K562 (cell line): ENCODE data around the gene SIRT2. TPM values are rescaled to one million over a fixed set of nuclear protein-coding genes. Genes with fewer than 3 reads are reported as not detected.
A peak's percentile ranks its signal among the peaks of the same experiment; 100 is the strongest.

Source experiments
- CBFA2T2 ChIP-seq: fragments of 450-650 bp; conservative IDR thresholded peaks from 2 replicates; pipeline ENCODE4 v1.6.1; 2017; ENCODE audit warnings: mild to moderate bottlenecking
- CBFA2T3 ChIP-seq: fragments of 450-650 bp; IDR thresholded peaks from 2 replicates; pipeline ENCODE4 v1.6.1; 2017
- ERF ChIP-seq: fragments of 450-650 bp; formaldehyde crosslinking; IDR thresholded peaks from 2 replicates; pipeline ENCODE4 v1.4.0; 2020; ENCODE audit warnings: mild to moderate bottlenecking, mixed read lengths
- FOXM1 ChIP-seq, 2 experiments: fragments of 450-650 bp in 1 of 2; sonication (generic) in 1 of 2; formaldehyde crosslinking in 1 of 2; IDR thresholded peaks; 2 replicates each; pipeline versions ENCODE4 v1.6.1 to v1.9.0; 2017 to 2022; ENCODE audit warnings: low read depth in 2 of 2, mild to moderate bottlenecking in 2 of 2, missing genetic modification reagents in 1 of 2, moderate library complexity in 1 of 2
- FOXO4 ChIP-seq: fragments of 450-650 bp; formaldehyde crosslinking; IDR thresholded peaks from 2 replicates; pipeline ENCODE4 v1.4.0; 2020; ENCODE audit warnings: mild to moderate bottlenecking, moderate library complexity
- HMG20A ChIP-seq: fragments of 450-650 bp; formaldehyde crosslinking; conservative IDR thresholded peaks from 2 replicates; pipeline ENCODE4 v1.4.0; 2020; ENCODE audit warnings: mild to moderate bottlenecking, mixed read lengths
- ILF3 ChIP-seq: fragments of 450-650 bp; IDR thresholded peaks from 2 replicates; pipeline ENCODE4 v1.6.1; 2018; ENCODE audit warnings: antibody characterized with exemption, mild to moderate bottlenecking, moderate library complexity, borderline replicate concordance
- KAT7 ChIP-seq: sonication (generic); formaldehyde crosslinking; IDR thresholded peaks from 2 replicates; pipeline ENCODE4 v1.8.0; 2022; ENCODE audit warnings: missing genetic modification reagents, mild to moderate bottlenecking, borderline replicate concordance
- MAFK ChIP-seq: IDR thresholded peaks from 2 replicates; pipeline ENCODE4 v1.6.1; 2011; ENCODE audit warnings: low read length, improper control_type of control experiment
- MTA3 ChIP-seq: fragments of 450-650 bp; formaldehyde crosslinking; IDR thresholded peaks from 2 replicates; pipeline ENCODE4 v1.6.1; 2017; ENCODE audit warnings: mild to moderate bottlenecking, borderline replicate concordance
- NFRKB ChIP-seq: fragments of 450-650 bp; IDR thresholded peaks from 2 replicates; pipeline ENCODE4 v1.6.1; 2016; ENCODE audit warnings: low read depth
- NRF1 ChIP-seq, 2 experiments: fragments of 450-650 bp; IDR thresholded peaks in 1 of 2; conservative IDR thresholded peaks in 1 of 2; 2 replicates each; pipeline ENCODE4 v1.6.1; 2014; ENCODE audit warnings: mild to moderate bottlenecking in 2 of 2
- POLR2A ChIP-seq: fragments of 450-650 bp; conservative IDR thresholded peaks from 2 replicates; pipeline ENCODE4 v1.6.1; 2016
- POLR3G ChIP-seq: IDR thresholded peaks from 2 replicates; pipeline ENCODE4 v1.6.1; 2011; ENCODE audit not compliant: insufficient read length, insufficient replicate concordance; ENCODE audit errors: extremely low read depth
- RBFOX2 ChIP-seq: fragments of 200-400 bp; formaldehyde crosslinking; IDR thresholded peaks from 2 replicates; pipeline ENCODE4 v1.6.1; 2017; ENCODE audit warnings: low read depth, mild to moderate bottlenecking, low read length, moderate library complexity
- RNF2 ChIP-seq: sonication (generic); IDR thresholded peaks from 2 replicates; pipeline ENCODE4 v1.6.1; 2016
- SMAD4 ChIP-seq: fragments of 250-450 bp; sonication (Bioruptor Pico); conservative IDR thresholded peaks from 2 replicates; pipeline ENCODE4 v1.8.0; 2021; ENCODE audit warnings: inconsistent platforms, mild to moderate bottlenecking, moderate library complexity
- SMARCC2 ChIP-seq: fragments of 450-650 bp; IDR thresholded peaks from 2 replicates; pipeline ENCODE4 v1.6.1; 2017; ENCODE audit warnings: antibody characterized with exemption, moderate library complexity, mild to moderate bottlenecking, low read depth
- STAT6 ChIP-seq: sonication (generic); formaldehyde crosslinking; IDR thresholded peaks from 2 replicates; pipeline ENCODE4 v1.8.1; 2023; ENCODE audit warnings: mild to moderate bottlenecking, missing genetic modification reagents
- TFAM ChIP-seq: fragments of 250-450 bp; sonication (Bioruptor Pico); conservative IDR thresholded peaks from 2 replicates; pipeline ENCODE4 v1.5.0; 2021; ENCODE audit warnings: mild to moderate bottlenecking, moderate library complexity
- ZC3H8 ChIP-seq: fragments of 450-650 bp; IDR thresholded peaks from 2 replicates; pipeline ENCODE4 v1.6.1; 2017
- polyA plus RNA-seq, 8 experiments: library from polyadenylated mRNA; depleted of rRNA in 4 of 8; stranded (reverse) in 5 of 8; unstranded in 3 of 8; fragments of >200 nt; fragmentation: Nextera tagmentation in 2 of 8; fragmentation: Illumina TruSeq in 1 of 8; extraction: Ambion mirVana in 2 of 8; extraction: Trizol in 1 of 8; gene quantifications; 2 replicates each; pipeline versions ENCODE4 v1.2.1 to v1.2.3, GENCODE V29; 2011 to 2014; ENCODE audit warnings: inconsistent platforms in 1 of 8, missing spikeins in 1 of 8
- total RNA-seq, 7 experiments: library from RNA; depleted of rRNA in 6 of 7; stranded (reverse); fragments of >200 nt in 6 of 7; fragmentation: Illumina TruSeq in 2 of 7; extraction: Trizol in 2 of 7; gene quantifications; 2 replicates each; pipeline versions ENCODE4 v1.2.1 to v1.2.3, GENCODE V29; 2011 to 2021; ENCODE audit warnings: low replicate concordance in 1 of 7
- TF ChIP-seq, protein P1 (sequence below), 3 experiments: fragments of 200-800 bp in 1 of 3; sonication (Bioruptor generic) in 1 of 3; sonication (generic) in 1 of 3; formaldehyde crosslinking in 1 of 3; IDR thresholded peaks; 2 replicates each; pipeline versions ENCODE4 v1.6.1 to v1.8.0; 2016 to 2022; ENCODE audit warnings: mild to moderate bottlenecking in 2 of 3, missing compliant biosample characterization in 2 of 3, missing genetic modification characterization in 2 of 3, missing genetic modification reagents in 1 of 3
- TF ChIP-seq, protein P2 (sequence below): fragments of 450-650 bp; formaldehyde crosslinking; IDR thresholded peaks from 2 replicates; pipeline ENCODE4 v1.4.0; 2020; ENCODE audit warnings: mild to moderate bottlenecking, mixed read lengths

SIRT2 gene
- total and polyA plus RNA-seq, 9 of the 15 experiments (the other 6 are each of a cell fraction or from before 2014, with no cell fraction given) = 2.3 to 35.2 (median 22.9) TPM

DNA sequence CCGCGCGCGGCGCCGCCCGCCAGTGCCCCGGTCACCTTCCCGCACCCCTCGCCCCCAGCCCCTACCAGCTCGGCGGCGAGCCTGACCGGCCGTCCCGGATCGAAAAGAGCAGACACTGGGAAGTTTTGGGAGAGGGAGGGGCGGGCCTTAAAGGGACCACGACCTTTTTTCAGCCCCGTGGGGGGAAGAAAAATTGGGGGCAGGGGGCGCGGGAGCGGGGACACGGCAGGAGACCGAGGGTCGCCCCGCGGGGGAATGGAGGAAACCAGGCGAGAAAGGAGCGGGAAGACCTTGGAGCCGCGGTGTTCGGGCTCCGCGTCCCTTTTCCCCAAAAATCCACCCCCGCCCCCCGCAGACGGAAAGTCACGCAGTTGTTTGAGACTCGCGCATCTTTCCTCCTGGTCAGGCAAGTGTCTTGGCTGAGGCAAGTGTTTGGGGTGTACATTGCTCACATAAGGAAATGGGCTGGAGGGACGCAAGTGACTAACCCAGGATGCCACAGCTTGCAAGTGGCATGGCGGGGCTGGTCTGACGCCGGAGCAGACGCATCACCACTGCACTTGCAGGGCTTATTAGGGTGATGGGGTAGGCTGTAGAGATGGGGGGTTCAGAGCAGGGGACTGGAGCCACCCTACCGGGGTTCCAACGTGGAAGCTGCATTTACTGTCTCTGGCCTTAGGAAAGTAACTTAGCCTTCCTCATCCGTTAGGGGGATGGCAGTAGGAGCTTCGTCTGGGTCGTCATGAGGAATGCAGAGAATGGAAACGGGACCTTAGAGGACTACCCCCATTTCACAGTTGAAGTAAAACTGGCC is 47.0 kb downstream of the SIRT2 start (continued):
- TF ChIP-seq TFAM (CRISPR knock-in tag) = no peak
- no peak for TF ChIP-seq RNF2
- TF ChIP-seq ZC3H8 = no peak
- TF ChIP-seq FOXO4 = no peak
- no peak for TF ChIP-seq STAT6 (CRISPR knock-in tag)
- no peak for TF ChIP-seq SMAD4 (CRISPR knock-in tag)
- no peak for TF ChIP-seq HMG20A
- peak; percentile 53 for TF ChIP-seq FOXM1 (IDR thresholded peaks at IDR 0.05; ENCODE audit: low read depth)
- TF ChIP-seq FOXM1 (CRISPR knock-in tag; IDR thresholded peaks at IDR 0.05; ENCODE audit: low read depth) = no peak
- 0 out of 2 replicates have a peak, but pooled peaks have one; percentile 20 for TF ChIP-seq ERF
- TF ChIP-seq KAT7 (CRISPR knock-in tag) = no peak
- no peak for TF ChIP-seq CBFA2T2
- TF ChIP-seq POLR3G = no peak
- TF ChIP-seq ILF3 = no peak
- TF ChIP-seq CBFA2T3 = no peak
- TF ChIP-seq MAFK = no peak
- TF ChIP-seq NFRKB = peak; percentile 48; the same call in 1 of the 2 replicates
- peak; percentile 28; the same call in 1 of the 2 replicates for TF ChIP-seq MTA3
- no peak for TF ChIP-seq SMARCC2
- TF ChIP-seq, protein P1, sequence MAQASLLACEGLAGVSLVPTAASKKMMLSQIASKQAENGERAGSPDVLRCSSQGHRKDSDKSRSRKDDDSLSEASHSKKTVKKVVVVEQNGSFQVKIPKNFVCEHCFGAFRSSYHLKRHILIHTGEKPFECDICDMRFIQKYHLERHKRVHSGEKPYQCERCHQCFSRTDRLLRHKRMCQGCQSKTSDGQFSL (CRISPR knock-in tag; IDR thresholded peaks at IDR 0.05) = no peak
- TF ChIP-seq, protein P1 (tag; IDR thresholded peaks at IDR 0.05) = peak in 1 of 2 experiments; percentile 84; a peak in 2 of 4 replicates
- TF ChIP-seq, protein P2, sequence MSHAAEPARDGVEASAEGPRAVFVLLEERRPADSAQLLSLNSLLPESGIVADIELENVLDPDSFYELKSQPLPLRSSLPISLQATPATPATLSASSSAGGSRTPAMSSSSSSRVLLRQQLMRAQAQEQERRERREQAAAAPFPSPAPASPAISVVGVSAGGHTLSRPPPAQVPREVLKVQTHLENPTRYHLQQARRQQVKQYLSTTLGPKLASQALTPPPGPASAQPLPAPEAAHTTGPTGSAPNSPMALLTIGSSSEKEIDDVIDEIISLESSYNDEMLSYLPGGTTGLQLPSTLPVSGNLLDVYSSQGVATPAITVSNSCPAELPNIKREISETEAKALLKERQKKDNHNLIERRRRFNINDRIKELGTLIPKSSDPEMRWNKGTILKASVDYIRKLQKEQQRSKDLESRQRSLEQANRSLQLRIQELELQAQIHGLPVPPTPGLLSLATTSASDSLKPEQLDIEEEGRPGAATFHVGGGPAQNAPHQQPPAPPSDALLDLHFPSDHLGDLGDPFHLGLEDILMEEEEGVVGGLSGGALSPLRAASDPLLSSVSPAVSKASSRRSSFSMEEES = no peak
- TF ChIP-seq NRF1 (conservative IDR thresholded peaks at IDR 0.05 in 1 of 2, IDR thresholded peaks at IDR 0.05 in 1 of 2) = peak; percentile 71 to 77
- TF ChIP-seq POLR2A = peak; percentile 50
- no peak for TF ChIP-seq RBFOX2
